A549 (cell line): Measurements from ENCODE around the gene OSGIN1. TPM values are rescaled to one million over a fixed set of nuclear protein-coding genes. Genes with fewer than 3 reads are reported as not detected.

Experiments
- ATAC-seq, 2 experiments: fragments of 200-7000 bp in 1 of 2; fragments of >200 bp in 1 of 2; cut with Nextera tagmentation in 1 of 2; cut with Tn5 transposase in 1 of 2; 3 replicates each; pipeline versions ENCODE4 v1.8.0 to v1.9.1; 2018 to 2020; ENCODE audit warnings: mild to moderate bottlenecking in 1 of 2, moderate library complexity in 1 of 2
- CTCF ChIA-PET: fragments of 300-600 bp; sonication (Branson Sonifier 250); formaldehyde crosslinking; extraction: SDS; loops from one replicate; lab custom pipeline; 2021; ENCODE audit warnings: antibody characterized with exemption, inconsistent platforms; lab: Yijun Ruan, JAX
- POLR2A ChIA-PET: fragments of 350-600 bp; formaldehyde crosslinking; extraction: SDS; loops from one replicate; lab custom pipeline; 2021; ENCODE audit warnings: antibody characterized with exemption, inconsistent platforms; lab: Yijun Ruan, JAX
- DNase-seq, 2 experiments: peaks; one replicate each; pipeline versions ENCODE4 v3.0.0 to v3.0.0-alpha.2; 2011 to 2016; ENCODE audit warnings: low read depth in 1 of 2, low spot score in 1 of 2
- FAIRE-seq: peaks from 2 replicates; lab custom pipeline; 2011; peaks lifted over from hg19 to GRCh38; lab: Jason Lieb, UNC
- H3K27ac ChIP-seq, 2 experiments: fragments of >200 bp; sonication (Bioruptor Twin); formaldehyde crosslinking; 3 replicates each; pipeline ENCODE4 v1.5.1; 2016 to 2017
- H3K4me1 ChIP-seq: fragments of >200 bp; sonication (Bioruptor Twin); formaldehyde crosslinking; 3 replicates; pipeline ENCODE4 v1.6.1; 2016
- H3K4me2 ChIP-seq: fragments of >200 bp; sonication (Bioruptor Twin); formaldehyde crosslinking; 3 replicates; pipeline ENCODE4 v1.6.1; 2016
- H3K4me3 ChIP-seq: fragments of >200 bp; sonication (Bioruptor Twin); formaldehyde crosslinking; 3 replicates; pipeline ENCODE4 v1.5.1; 2016
- H3K9me3 ChIP-seq: fragments of >200 bp; sonication (Bioruptor Twin); formaldehyde crosslinking; 3 replicates; pipeline ENCODE4 v1.6.1; 2016
- CBX8 ChIP-seq: fragments of 200-600 bp; sonication (generic); IDR thresholded peaks from 2 replicates; pipeline ENCODE4 v1.6.1; 2016
- CHD2 ChIP-seq: fragments of 150-350 bp; IDR thresholded peaks from 2 replicates; pipeline ENCODE4 v1.6.1; 2014; ENCODE audit warnings: low read length; ENCODE audit not compliant: partially characterized antibody
- EHF ChIP-seq: fragments of 250-450 bp; sonication (Bioruptor Pico); IDR thresholded peaks from 2 replicates; pipeline ENCODE4 v1.5.0; 2020; ENCODE audit warnings: mild to moderate bottlenecking
- EHMT2 ChIP-seq: fragments of 200-600 bp; sonication (generic); IDR thresholded peaks from 2 replicates; pipeline ENCODE4 v1.6.1; 2016; ENCODE audit warnings: antibody characterized with exemption, low read depth, mild to moderate bottlenecking, moderate library complexity
- EP300 ChIP-seq, 2 experiments: fragments of >200 bp; sonication (Bioruptor Twin); formaldehyde crosslinking; IDR thresholded peaks; 2 replicates in 1 of 2; 3 replicates in 1 of 2; pipeline ENCODE4 v1.6.1; 2016 to 2017
- ESRRA ChIP-seq: fragments of 150-350 bp; IDR thresholded peaks from 2 replicates; pipeline ENCODE4 v1.6.1; 2014; ENCODE audit warnings: mild to moderate bottlenecking, low read length, borderline replicate concordance
- FOSB ChIP-seq: fragments of 250-450 bp; sonication (Bioruptor Pico); IDR thresholded peaks from 2 replicates; pipeline ENCODE4 v1.5.0; 2020; ENCODE audit warnings: mild to moderate bottlenecking, moderate library complexity
- GATA3 ChIP-seq: IDR thresholded peaks from 2 replicates; pipeline ENCODE4 v1.6.1; 2012; ENCODE audit warnings: borderline replicate concordance
- HDAC2 ChIP-seq: fragments of 200-600 bp; sonication (generic); IDR thresholded peaks from 2 replicates; pipeline ENCODE4 v1.6.1; 2016
- HOXB5 ChIP-seq: fragments of 250-450 bp; sonication (Bioruptor Pico); IDR thresholded peaks from 2 replicates; pipeline ENCODE4 v1.5.0; 2020; ENCODE audit warnings: mild to moderate bottlenecking, moderate library complexity
- JUNB ChIP-seq: fragments of >200 bp; sonication (Bioruptor Twin); formaldehyde crosslinking; IDR thresholded peaks from 2 replicates; pipeline ENCODE4 v1.6.1; 2016
- KDM1A ChIP-seq: fragments of 200-600 bp; sonication (generic); IDR thresholded peaks from 2 replicates; pipeline ENCODE4 v1.6.1; 2016; ENCODE audit warnings: low read depth, mild to moderate bottlenecking
- KDM5A ChIP-seq: fragments of 200-600 bp; sonication (generic); IDR thresholded peaks from 2 replicates; pipeline ENCODE4 v1.6.1; 2016; ENCODE audit warnings: antibody characterized with exemption, mild to moderate bottlenecking
- MAFK ChIP-seq: fragments of 450-650 bp; IDR thresholded peaks from 2 replicates; pipeline ENCODE4 v1.6.1; 2014; ENCODE audit not compliant: partially characterized antibody
- PHF8 ChIP-seq: fragments of 200-600 bp; sonication (generic); IDR thresholded peaks from 2 replicates; pipeline ENCODE4 v1.6.1; 2016; ENCODE audit warnings: low read depth, mild to moderate bottlenecking, antibody characterized with exemption, moderate library complexity, borderline replicate concordance
- POLR2A ChIP-seq: IDR thresholded peaks from 2 replicates; pipeline ENCODE4 v1.6.1; 2012; ENCODE audit warnings: mild to moderate bottlenecking, low read length
- POLR2AphosphoS2 ChIP-seq: conservative IDR thresholded peaks from 2 replicates; pipeline ENCODE4 v1.6.1; 2012; ENCODE audit warnings: low read length, improper control_type of control experiment, inconsistent platforms
- RAD21 ChIP-seq, 2 experiments: fragments of >200 bp in 1 of 2; sonication (Bioruptor Twin) in 1 of 2; formaldehyde crosslinking in 1 of 2; IDR thresholded peaks in 1 of 2; conservative IDR thresholded peaks in 1 of 2; 2 replicates in 1 of 2; 3 replicates in 1 of 2; pipeline ENCODE4 v1.6.1; 2012 to 2018; ENCODE audit warnings: inconsistent platforms in 1 of 2
- RARB ChIP-seq: fragments of 250-450 bp; sonication (Bioruptor Pico); IDR thresholded peaks from 2 replicates; pipeline ENCODE4 v1.8.0; 2021; ENCODE audit warnings: mild to moderate bottlenecking, moderate library complexity
- RCOR1 ChIP-seq: fragments of 150-350 bp; IDR thresholded peaks from 2 replicates; pipeline ENCODE4 v1.6.1; 2014; ENCODE audit warnings: antibody characterized with exemption, low read length, low read depth
- RNF2 ChIP-seq: fragments of 200-600 bp; sonication (generic); IDR thresholded peaks from 2 replicates; pipeline ENCODE4 v1.6.1; 2016; ENCODE audit warnings: low read depth, mild to moderate bottlenecking, antibody characterized with exemption, moderate library complexity, borderline replicate concordance
- TFCP2L1 ChIP-seq: fragments of 250-450 bp; sonication (Bioruptor Pico); IDR thresholded peaks from 2 replicates; pipeline ENCODE4 v1.5.0; 2021; ENCODE audit warnings: mild to moderate bottlenecking
- WGBS: methylation state at CpG from one replicate; pipeline ENCODE4 v1.1.6; 2017; ENCODE audit errors: missing lambda C conversion rate; 5-methylcytosine and 5-hydroxymethylcytosine counted together
- polyA plus RNA-seq, 4 experiments: library from polyadenylated mRNA; depleted of rRNA in 3 of 4; stranded (reverse); fragments of >200 nt; fragmentation: RNase III in 1 of 4; extraction: RNeasy Plus Mini Kit Qiagen cat#74134 plus additional on column Dnase treatment in 1 of 4; gene quantifications; 2 replicates in 3 of 4; 3 replicates in 1 of 4; pipeline ENCODE4 v1.2.3, GENCODE V29; 2011 to 2017
- TF ChIP-seq, protein P1 (sequence below): fragments of 250-450 bp; sonication (Bioruptor Pico); IDR thresholded peaks from 2 replicates; pipeline ENCODE4 v1.5.0; 2021; ENCODE audit warnings: mild to moderate bottlenecking, moderate library complexity, borderline replicate concordance
- TF ChIP-seq, protein P2 (sequence below): fragments of >200 bp; sonication (Bioruptor Twin); formaldehyde crosslinking; IDR thresholded peaks from 3 replicates; pipeline ENCODE4 v1.5.1; 2016
- TF ChIP-seq, protein P3 (sequence below): fragments of >200 bp; sonication (Bioruptor Twin); formaldehyde crosslinking; IDR thresholded peaks from 2 replicates; pipeline ENCODE4 v1.6.1; 2016
- TF ChIP-seq, protein P4 (sequence below): IDR thresholded peaks from 2 replicates; pipeline ENCODE4 v1.6.1; 2012; ENCODE audit warnings: low read depth, borderline replicate concordance
- TF ChIP-seq, protein P5 (sequence below): IDR thresholded peaks from 2 replicates; pipeline ENCODE4 v1.6.1; 2012

OSGIN1 gene
- polyA plus RNA-seq, 2 of the 4 experiments (the other 2 are of a cell fraction): 25.9 to 37.6 TPM

DNA sequence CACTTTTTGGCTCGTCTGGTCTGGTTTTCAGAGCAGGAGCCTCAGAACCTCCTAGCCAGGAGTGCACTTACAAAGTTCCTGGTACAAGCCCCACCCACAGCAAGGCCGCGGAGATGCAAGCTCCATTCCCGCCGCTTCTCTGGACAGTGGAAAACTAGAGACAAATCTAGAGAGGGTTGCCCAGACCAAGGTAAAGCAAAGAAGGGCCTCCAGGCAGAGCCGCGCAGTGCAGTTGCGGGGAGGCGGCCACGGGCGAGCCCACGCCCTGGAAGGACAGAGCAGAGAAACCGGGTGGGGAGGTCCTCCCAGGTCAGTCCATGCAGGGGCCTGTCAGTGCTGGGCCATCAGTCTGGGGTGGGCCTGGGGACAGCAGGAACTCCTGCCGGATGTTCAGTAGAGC is 11.0 kb upstream of the OSGIN1 start:
- Histone ChIP-seq H3K4me1 (peaks cover 3% of the 10 kb centered on the region; the same call in 1 of the 3 replicates), H3K4me3 (no peak overlapping the region), H3K27ac (no peak overlapping the region), H3K9me3 (no peaks in the 10 kb centered on the region), H3K4me2 (no peak overlapping the region)
- WGBS: 89% methylated on average over 14 of the region's 14 CpGs
- ChIA-PET CTCF (interaction anchor here (0.8 to 2.6 kb wide), 2 partner anchors 10 to 15 kb away, joined by 3 to 18 read pairs; no protein-coding TSS in a partner anchor), POLR2A (no interaction called here)
- ATAC-seq: no peak
- FAIRE-seq: no peak
- TF ChIP-seq HOXB5 (CRISPR knock-in tag) (no peak), RCOR1 (no peak), HDAC2 (no peak), TFCP2L1 (CRISPR knock-in tag) (no peak), POLR2A (no peak), PHF8 (no peak), POLR2AphosphoS2 (no peak), CBX8 (no peak), ESRRA (no peak), EHF (CRISPR knock-in tag) (no peak), MAFK (no peak), FOSB (CRISPR knock-in tag) (no peak), KDM5A (no peak), GATA3 (no peak), JUNB (no peak), CHD2 (no peak), KDM1A (no peak)
- TF ChIP-seq, protein P1, sequence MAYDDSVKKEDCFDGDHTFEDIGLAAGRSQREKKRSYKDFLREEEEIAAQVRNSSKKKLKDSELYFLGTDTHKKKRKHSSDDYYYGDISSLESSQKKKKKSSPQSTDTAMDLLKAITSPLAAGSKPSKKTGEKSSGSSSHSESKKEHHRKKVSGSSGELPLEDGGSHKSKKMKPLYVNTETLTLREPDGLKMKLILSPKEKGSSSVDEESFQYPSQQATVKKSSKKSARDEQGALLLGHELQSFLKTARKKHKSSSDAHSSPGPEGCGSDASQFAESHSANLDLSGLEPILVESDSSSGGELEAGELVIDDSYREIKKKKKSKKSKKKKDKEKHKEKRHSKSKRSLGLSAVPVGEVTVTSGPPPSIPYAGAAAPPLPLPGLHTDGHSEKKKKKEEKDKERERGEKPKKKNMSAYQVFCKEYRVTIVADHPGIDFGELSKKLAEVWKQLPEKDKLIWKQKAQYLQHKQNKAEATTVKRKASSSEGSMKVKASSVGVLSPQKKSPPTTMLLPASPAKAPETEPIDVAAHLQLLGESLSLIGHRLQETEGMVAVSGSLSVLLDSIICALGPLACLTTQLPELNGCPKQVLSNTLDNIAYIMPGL (CRISPR knock-in tag): no peak
- DNase-seq: no peak

DNA sequence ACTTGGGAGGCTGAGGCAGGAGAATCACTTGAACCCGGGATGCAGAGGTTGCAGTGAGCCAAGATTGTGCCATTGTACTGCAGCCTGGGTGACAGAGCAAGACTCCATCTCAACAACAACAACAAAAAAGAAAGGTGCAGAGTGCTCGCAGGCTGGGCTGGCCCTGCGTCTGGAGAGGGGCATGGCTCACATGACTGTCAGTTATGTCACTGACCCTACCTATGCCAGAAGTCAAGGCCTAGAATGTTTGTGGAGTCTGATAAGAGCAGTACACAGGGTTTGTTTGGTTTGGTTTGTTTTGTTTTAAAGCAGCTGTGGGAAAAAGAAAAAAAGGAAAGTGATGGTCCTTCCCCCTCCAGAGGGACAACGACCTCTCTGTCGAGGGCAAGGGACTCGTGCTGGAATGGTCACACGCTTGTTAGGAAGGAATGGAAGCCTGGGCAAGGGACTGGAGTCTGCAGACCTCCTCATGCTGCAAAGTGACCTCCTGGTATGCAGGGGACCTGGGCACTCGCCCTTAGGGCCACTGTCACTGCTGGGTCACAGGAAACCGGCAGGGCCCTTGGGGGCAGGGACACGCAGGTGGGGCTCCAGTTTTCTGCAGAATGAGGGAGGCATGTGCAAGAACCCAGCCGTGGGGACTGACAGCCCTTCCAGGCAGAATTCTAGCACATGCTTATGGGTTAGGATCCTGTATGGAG is 10.1 kb upstream of the OSGIN1 start:
- WGBS: 81% methylated on average over 11 of the region's 11 CpGs
- DNase-seq: no peak
- TF ChIP-seq RAD21 (conservative IDR thresholded peaks at IDR 0.05 in 1 of 2, IDR thresholded peaks at IDR 0.05 in 1 of 2): no peak
- TF ChIP-seq MAFK: no peak
- no peak for TF ChIP-seq RARB (CRISPR knock-in tag)
- TF ChIP-seq, protein P2, sequence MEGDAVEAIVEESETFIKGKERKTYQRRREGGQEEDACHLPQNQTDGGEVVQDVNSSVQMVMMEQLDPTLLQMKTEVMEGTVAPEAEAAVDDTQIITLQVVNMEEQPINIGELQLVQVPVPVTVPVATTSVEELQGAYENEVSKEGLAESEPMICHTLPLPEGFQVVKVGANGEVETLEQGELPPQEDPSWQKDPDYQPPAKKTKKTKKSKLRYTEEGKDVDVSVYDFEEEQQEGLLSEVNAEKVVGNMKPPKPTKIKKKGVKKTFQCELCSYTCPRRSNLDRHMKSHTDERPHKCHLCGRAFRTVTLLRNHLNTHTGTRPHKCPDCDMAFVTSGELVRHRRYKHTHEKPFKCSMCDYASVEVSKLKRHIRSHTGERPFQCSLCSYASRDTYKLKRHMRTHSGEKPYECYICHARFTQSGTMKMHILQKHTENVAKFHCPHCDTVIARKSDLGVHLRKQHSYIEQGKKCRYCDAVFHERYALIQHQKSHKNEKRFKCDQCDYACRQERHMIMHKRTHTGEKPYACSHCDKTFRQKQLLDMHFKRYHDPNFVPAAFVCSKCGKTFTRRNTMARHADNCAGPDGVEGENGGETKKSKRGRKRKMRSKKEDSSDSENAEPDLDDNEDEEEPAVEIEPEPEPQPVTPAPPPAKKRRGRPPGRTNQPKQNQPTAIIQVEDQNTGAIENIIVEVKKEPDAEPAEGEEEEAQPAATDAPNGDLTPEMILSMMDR: no peak
- no peak for TF ChIP-seq EP300 (IDR thresholded peaks at IDR 0.05)
- TF ChIP-seq, protein P3, sequence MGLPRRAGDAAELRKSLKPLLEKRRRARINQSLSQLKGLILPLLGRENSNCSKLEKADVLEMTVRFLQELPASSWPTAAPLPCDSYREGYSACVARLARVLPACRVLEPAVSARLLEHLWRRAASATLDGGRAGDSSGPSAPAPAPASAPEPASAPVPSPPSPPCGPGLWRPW: no peak
- TF ChIP-seq ESRRA: no peak
- no peak for TF ChIP-seq EHMT2
- no peak for TF ChIP-seq CBX8
- TF ChIP-seq, protein P4, sequence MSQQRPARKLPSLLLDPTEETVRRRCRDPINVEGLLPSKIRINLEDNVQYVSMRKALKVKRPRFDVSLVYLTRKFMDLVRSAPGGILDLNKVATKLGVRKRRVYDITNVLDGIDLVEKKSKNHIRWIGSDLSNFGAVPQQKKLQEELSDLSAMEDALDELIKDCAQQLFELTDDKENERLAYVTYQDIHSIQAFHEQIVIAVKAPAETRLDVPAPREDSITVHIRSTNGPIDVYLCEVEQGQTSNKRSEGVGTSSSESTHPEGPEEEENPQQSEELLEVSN: no peak
- TF ChIP-seq RNF2: no peak
- TF ChIP-seq, protein P5, sequence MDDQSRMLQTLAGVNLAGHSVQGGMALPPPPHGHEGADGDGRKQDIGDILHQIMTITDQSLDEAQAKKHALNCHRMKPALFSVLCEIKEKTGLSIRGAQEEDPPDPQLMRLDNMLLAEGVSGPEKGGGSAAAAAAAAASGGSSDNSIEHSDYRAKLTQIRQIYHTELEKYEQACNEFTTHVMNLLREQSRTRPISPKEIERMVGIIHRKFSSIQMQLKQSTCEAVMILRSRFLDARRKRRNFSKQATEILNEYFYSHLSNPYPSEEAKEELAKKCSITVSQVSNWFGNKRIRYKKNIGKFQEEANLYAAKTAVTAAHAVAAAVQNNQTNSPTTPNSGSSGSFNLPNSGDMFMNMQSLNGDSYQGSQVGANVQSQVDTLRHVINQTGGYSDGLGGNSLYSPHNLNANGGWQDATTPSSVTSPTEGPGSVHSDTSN: no peak
- TF ChIP-seq TFCP2L1 (CRISPR knock-in tag): no peak
- TF ChIP-seq POLR2AphosphoS2: no peak
- TF ChIP-seq EHF (CRISPR knock-in tag): no peak
- TF ChIP-seq KDM1A: no peak
- TF ChIP-seq RCOR1: no peak
- TF ChIP-seq, all 56 proteins: peak for 0
- Histone ChIP-seq H3K9me3 (no peaks in the 10 kb centered on the region), H3K4me3 (no peak overlapping the region), H3K27ac (no peak overlapping the region), H3K4me2 (no peak overlapping the region), H3K4me1 (peaks cover 3% of the 10 kb centered on the region; the same call in 1 of the 3 replicates)
- FAIRE-seq (no peak), ATAC-seq (no peak)
- ChIA-PET CTCF (interaction anchor here (0.8 to 2.4 kb wide), 2 partner anchors 11 to 17 kb away, joined by 3 to 15 read pairs; no protein-coding TSS in a partner anchor), POLR2A (no interaction called here)
